T1000 (cell line): Measurements from ENCODE around the gene ELL2.
"Not testable (repeated sequence)": the region's sequence is repeated elsewhere in the genome, so short reads cannot be mapped to it uniquely, and the experiment has no call there.

Experiments used
- DNase-seq: peaks from one replicate; lab custom pipeline; 2025; ENCODE audit warnings: mixed read lengths; lab: John Stamatoyannopoulos, UW

ELL2 gene

GRCh38 chr5:95859661-95860060 lies 102.0 kb downstream of the ELL2 start:
- DNase-seq: no peak

GRCh38 chr5:95858661-95859595 lies 102.7 kb downstream of the ELL2 start:
- DNase-seq: peak; percentile 93

DNA sequence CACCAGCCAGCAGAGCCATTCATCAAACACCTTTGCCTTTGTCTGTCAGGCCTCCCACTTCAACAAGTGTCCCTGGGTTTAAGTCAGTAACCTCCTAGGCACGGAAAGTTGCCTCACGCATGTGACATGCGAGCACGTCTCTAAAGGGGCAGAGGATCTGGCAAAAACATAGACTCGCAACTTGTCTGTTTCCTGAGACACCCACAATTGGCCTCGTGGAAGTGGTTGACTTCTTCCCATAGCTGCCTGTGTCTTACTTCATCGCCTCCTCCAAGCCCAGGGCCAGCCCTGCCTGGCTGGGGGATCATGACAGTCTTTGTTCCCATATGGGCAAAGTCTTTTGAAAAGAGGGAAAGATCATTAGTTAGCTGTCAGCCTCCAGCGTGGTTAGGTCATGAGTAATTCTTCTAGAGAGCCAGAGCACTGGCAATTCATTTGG lies 103.6 kb downstream of the ELL2 start:
- DNase-seq: no peak

- DNase-seq: no peak
Observed at GRCh38 chr5:95857185-95857945, 104.3 kb downstream of the ELL2 start.

GRCh38 chr5:95856501-95856981 lies 105.1 kb downstream of the ELL2 start:
- DNase-seq: no peak

- DNase-seq: no peak
Observed at GRCh38 chr5:95853490-95853889, 108.2 kb downstream of the ELL2 start.

- no peak for DNase-seq
Observed at GRCh38 chr5:95852567-95852966, 109.1 kb downstream of the ELL2 start.

DNA sequence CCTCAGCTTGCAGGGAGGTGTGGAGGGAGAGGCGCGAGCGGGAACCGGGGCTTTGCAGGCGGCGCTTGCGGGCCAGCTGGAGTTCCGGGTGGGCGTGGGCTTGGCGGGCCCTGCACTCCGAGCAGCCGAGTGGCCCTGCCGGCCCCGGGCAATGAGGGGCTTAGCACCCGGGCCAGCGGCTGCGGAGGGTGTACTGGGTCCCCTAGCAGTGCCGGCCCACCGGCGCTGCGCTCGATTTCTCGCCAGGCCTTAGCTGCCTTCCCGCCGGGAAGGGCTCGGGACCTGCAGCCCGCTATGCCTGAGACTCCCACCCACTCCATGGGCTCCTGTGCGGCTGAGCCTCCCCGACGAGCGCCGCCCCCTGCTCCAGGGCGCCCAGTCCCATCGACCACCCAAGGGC lies 110.5 kb downstream of the ELL2 start:
- DNase-seq: not testable (repeated sequence)

DNA sequence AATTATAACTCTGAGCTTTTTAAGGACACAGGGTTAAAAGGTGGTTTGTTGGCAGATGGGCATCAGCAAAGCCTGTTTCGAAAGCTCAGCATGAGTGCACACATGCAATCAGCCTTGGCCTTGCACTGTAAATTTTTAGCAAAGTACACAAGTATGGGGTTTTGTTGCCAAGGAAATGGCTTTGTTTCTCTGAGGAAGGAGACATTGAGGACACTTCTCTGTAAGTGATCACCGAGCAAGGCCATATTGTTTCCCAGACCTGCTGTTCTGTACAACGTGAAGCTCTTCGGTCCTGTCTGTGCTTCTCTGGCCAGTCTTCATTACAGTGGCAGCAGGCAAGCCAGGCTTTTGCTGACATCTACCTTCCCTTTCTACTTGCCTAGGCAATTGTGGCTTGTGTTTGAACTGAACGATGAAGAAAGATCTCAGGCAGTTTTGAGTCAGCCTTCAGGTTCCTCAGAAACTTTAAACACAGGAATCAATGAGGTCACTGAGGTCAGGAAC lies 111.2 kb downstream of the ELL2 start:
- no peak for DNase-seq

DNA sequence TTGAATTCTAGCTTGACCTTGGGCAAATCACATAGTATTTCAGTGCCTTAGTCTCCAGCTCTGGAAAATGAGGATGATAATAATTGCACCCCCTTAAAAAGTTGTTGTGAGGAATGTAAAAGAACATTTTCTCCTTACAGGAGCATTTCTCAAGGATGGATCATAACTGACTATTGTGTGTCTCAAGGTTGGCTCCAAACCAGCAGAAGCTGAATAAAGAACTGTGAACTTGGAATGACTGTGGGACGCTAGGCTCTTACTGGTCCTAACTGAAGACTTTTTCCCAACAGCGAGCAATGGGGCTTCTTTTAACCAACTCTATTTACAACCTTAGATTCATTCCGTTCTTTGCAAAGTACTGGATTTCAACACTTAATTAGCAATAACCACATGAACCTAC lies 113.0 kb downstream of the ELL2 start:
- no peak for DNase-seq

DNA sequence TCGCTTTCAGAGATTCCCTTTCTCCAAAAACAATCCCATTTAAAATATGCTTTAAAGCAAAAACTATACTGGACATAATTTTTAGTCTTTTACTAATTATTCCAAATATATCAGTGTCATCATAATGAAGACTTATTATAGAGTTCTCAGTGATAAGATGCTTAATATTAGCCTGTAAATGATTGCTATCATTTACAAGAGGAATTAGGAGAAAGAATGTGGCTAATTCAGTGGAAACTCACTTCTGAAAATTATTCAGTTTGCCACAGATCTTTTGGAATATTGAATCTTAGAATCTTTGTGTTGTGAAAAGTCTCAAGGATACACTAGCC lies 114.4 kb downstream of the ELL2 start:
- DNase-seq: no peak

DNA sequence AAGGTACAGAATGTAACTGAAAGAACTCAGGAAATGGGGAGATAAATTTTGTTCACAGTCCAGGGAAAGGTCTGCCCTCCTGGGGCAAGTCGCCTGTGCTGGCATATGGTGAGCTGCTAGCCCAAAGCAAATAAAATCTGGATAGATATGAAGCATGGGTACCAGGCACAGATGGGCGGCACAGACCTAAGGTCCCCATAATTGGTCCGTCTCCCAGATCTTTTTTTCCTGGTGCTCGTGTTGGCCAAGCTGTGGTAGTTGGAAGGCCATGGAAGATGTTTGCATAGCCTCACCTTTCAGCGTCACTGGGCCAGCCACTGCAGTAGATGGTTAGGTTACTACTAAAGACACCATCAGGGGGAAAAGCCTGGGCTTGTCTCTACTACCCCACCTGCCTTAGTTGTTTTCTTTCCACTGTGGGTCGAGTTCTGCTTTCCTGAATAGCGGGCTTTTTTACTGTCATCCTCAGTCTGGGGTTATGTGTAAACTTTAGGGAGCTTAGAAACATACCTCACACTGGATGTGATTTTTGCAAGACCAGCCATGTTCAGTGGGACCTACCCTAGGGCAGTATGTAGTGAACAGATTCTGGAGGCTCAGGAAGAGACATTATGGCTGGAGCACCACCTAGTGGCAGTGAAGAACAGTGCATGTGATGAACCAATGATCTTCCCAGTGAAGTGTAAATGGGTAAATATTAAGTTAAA lies 114.9 kb downstream of the ELL2 start:
- peak; percentile 40 for DNase-seq

GRCh38 chr5:95845391-95845790 lies 116.3 kb downstream of the ELL2 start:
- no peak for DNase-seq

DNA sequence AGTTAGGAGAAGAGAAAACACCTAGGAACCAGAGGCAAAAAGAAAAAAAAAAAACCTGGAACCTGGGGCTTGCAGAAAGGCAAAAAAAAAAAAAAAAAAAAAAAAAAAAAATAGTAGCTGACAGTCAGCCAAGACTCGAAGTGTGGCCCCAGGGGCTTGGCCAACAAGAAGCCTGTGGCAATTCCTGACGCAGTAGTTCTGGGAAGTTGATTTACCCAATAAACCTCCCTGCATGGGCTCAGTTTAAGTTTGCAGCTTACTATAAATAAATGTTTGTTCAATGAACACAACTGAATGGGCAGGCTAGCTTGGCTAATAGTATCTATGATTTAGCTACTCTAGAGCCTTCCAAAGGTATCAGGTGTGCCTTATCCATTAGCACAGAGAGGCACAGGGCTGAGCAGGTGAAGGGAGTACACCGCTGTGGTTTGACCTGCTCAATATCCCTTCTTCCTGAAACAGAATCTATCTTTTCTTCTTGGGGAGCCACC lies 117.9 kb downstream of the ELL2 start:
- DNase-seq: no peak

GRCh38 chr5:95842854-95843544 lies 118.7 kb downstream of the ELL2 start:
- DNase-seq: no peak

DNA sequence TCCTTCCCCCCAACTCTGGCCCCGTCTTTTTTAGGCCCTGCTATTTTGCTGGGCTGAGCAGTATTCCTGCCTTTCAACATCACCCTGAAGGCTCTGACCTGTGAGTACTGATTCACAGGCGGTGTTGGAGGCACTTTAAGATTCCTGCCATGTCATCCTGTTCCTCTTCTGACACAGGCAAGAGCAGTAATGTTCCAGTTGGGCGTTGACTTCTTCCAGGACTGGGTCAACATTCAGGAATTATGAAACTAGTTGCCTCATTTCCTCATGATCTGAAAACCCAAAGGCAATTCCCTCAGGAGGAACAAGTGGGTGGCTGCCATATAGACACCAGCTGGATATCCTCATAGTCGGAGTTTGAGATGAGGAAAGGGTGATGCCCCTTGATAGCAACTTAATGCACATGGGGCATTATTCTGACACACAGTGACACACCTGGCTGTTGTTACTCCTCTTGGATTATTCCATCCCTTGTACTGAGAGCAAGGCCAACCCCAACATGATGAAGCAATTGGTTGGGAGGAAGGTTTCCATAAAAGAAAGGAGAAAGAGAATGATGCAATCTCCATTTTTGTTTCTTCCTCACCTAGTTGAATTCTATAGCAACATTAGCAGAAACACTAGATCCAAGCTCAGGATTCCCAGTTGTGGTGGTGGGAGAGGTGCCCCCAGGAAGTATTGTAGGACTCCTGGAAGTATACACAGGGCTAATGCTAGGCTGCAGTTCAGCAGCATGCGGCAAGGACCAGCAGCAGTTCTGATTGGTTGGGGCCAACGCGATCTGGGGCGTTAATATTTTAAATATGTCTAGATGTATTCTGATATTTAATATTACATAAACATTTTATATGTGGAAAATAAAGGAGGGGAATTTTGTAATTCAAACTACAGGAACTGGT lies 119.5 kb downstream of the ELL2 start:
- no peak for DNase-seq

DNA sequence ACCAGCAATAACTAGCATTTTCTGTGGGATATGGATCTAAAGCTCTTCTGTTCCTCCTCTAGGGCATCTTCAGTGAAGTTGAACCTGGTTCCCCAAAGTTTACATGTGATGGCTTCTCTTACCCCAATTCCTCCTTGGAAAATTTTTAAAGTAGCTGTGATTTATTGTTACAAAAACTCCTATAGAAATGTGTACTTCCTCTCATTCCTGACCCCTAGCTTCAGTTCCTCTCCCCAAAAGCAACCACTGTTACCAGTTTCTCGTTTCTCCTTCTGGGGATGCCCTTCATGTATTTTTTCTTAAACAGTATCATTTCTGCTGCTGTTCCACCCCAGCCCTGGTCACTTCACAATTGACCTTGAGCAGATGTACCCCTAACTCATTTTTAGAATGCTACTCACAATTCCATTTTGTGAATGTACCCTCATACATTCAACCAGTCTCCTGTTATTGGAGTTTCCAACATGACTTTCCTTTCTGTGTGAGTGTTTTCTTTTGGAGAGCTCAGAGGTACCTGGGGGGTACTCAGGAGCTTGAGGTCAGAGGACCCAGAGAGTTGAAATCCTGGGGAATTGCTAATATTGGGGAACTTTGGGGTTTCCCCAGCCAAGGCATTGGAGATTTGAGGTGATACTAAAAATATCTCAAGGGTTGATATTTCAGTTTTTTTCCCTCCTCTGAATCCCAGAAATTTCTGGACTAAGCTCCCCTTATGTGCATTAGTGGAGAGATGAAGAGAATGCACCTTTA lies 120.5 kb downstream of the ELL2 start:
- DNase-seq: no peak

GRCh38 chr5:95839658-95840057 lies 122.0 kb downstream of the ELL2 start:
- DNase-seq: no peak

- no peak for DNase-seq
Observed at GRCh38 chr5:95838556-95838955, 123.1 kb downstream of the ELL2 start.
